ENCODE measurements around the gene DNAJA3.

The DNAJA3 gene

GRCh38 chr16:4488499-4488967, 62.9 kb downstream of the DNAJA3 start:
- Histone ChIP-seq H3K9ac (ENCODE audit: low read length) (no peak overlapping the region), H3K4me3 (ENCODE audit: low read length) (no peak overlapping the region), H3K4me2 (ENCODE audit: low read length) (no peak overlapping the region), H3K4me1 (ENCODE audit: low read length) (no peaks in the 10 kb centered on the region), H3K27ac (ENCODE audit: low read length) (no peak overlapping the region), H2AFZ (ENCODE audit: low read depth, low read length) (no peak overlapping the region), H4K20me1 (ENCODE audit: insufficient read depth, low read length) (peaks cover 5% of the 10 kb centered on the region; the same call in 1 of the 2 replicates), H3K36me3 (replicated peaks; ENCODE audit: low read depth, low read length) (peaks cover 7% of the 10 kb centered on the region), H3K79me2 (ENCODE audit: low read length) (peaks cover 6% of the 10 kb centered on the region), H3K27me3 (ENCODE audit: low read depth, low read length) (no peaks in the 10 kb centered on the region), H3K9me3 (ENCODE audit: insufficient read depth, low read length) (no peaks in the 10 kb centered on the region)
- TF ChIP-seq, protein P1, sequence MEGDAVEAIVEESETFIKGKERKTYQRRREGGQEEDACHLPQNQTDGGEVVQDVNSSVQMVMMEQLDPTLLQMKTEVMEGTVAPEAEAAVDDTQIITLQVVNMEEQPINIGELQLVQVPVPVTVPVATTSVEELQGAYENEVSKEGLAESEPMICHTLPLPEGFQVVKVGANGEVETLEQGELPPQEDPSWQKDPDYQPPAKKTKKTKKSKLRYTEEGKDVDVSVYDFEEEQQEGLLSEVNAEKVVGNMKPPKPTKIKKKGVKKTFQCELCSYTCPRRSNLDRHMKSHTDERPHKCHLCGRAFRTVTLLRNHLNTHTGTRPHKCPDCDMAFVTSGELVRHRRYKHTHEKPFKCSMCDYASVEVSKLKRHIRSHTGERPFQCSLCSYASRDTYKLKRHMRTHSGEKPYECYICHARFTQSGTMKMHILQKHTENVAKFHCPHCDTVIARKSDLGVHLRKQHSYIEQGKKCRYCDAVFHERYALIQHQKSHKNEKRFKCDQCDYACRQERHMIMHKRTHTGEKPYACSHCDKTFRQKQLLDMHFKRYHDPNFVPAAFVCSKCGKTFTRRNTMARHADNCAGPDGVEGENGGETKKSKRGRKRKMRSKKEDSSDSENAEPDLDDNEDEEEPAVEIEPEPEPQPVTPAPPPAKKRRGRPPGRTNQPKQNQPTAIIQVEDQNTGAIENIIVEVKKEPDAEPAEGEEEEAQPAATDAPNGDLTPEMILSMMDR (IDR thresholded peaks at IDR 0.05; ENCODE audit: low read depth, low read length), result no peak
- TF ChIP-seq EZH2phosphoT487 (IDR thresholded peaks at IDR 0.05; ENCODE audit: low read depth), result no peak

- Histone ChIP-seq H3K4me1 (ENCODE audit: low read length) (no peaks in the 10 kb centered on the region), H4K20me1 (ENCODE audit: insufficient read depth, low read length) (peaks cover 5% of the 10 kb centered on the region; the same call in 1 of the 2 replicates), H3K79me2 (ENCODE audit: low read length) (peaks cover 6% of the 10 kb centered on the region), H3K9me3 (ENCODE audit: insufficient read depth, low read length) (no peaks in the 10 kb centered on the region), H2AFZ (ENCODE audit: low read depth, low read length) (no peak overlapping the region), H3K27me3 (ENCODE audit: low read depth, low read length) (no peaks in the 10 kb centered on the region), H3K9ac (ENCODE audit: low read length) (no peak overlapping the region), H3K4me2 (ENCODE audit: low read length) (no peak overlapping the region), H3K27ac (ENCODE audit: low read length) (no peak overlapping the region), H3K36me3 (replicated peaks; ENCODE audit: low read depth, low read length) (peaks cover 7% of the 10 kb centered on the region), H3K4me3 (ENCODE audit: low read length) (no peak overlapping the region)
- no peak for TF ChIP-seq EZH2phosphoT487 (IDR thresholded peaks at IDR 0.05; ENCODE audit: low read depth)
- TF ChIP-seq, protein P1 (IDR thresholded peaks at IDR 0.05; ENCODE audit: low read depth, low read length), result no peak
These were observed 63.4 kb downstream of the DNAJA3 start for GRCh38 chr16:4489030-4489429.

DNA sequence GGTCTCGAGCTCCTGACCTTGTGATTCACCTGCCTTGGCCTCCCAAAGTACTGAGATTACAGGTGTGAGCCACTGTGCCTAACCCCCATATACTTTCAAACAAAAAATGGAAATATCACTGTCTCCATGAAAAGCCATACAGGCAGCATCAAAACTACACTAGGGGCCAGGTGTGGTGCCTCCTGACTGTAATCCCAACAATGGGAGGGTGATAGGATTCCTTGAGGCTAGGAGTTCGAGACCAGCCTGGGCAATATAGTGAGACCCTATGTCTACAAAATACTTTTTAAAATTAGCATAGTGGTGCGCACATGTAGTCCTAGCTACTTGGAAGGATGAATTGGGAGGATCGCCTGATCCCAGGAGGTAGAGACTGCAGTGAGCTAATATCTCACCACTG, 66.2 kb downstream of the DNAJA3 start:
- H3K9me3 ChIP-seq (ENCODE audit: insufficient read depth, low read length), result no peaks in the 10 kb centered on the region
- no peak overlapping the region for H3K4me3 ChIP-seq (ENCODE audit: low read length)
- no peak overlapping the region for H3K4me2 ChIP-seq (ENCODE audit: low read length)
- H3K9ac ChIP-seq (ENCODE audit: low read length), result no peak overlapping the region
- peaks cover 15% of the 10 kb centered on the region for H3K79me2 ChIP-seq (ENCODE audit: low read length)
- peaks cover 17% of the 10 kb centered on the region for H4K20me1 ChIP-seq (ENCODE audit: insufficient read depth, low read length)
- no peaks in the 10 kb centered on the region for H3K4me1 ChIP-seq (ENCODE audit: low read length)
- no peak for TF ChIP-seq EZH2phosphoT487 (IDR thresholded peaks at IDR 0.05; ENCODE audit: low read depth)
- TF ChIP-seq, protein P1 (IDR thresholded peaks at IDR 0.05; ENCODE audit: low read depth, low read length), result no peak
- no peak overlapping the region for H2AFZ ChIP-seq (ENCODE audit: low read depth, low read length)
- no peaks in the 10 kb centered on the region for H3K27me3 ChIP-seq (ENCODE audit: low read depth, low read length)
- H3K36me3 ChIP-seq (replicated peaks; ENCODE audit: low read depth, low read length), result peaks cover 3% of the 10 kb centered on the region
- H3K27ac ChIP-seq (ENCODE audit: low read length), result no peak overlapping the region

DNA sequence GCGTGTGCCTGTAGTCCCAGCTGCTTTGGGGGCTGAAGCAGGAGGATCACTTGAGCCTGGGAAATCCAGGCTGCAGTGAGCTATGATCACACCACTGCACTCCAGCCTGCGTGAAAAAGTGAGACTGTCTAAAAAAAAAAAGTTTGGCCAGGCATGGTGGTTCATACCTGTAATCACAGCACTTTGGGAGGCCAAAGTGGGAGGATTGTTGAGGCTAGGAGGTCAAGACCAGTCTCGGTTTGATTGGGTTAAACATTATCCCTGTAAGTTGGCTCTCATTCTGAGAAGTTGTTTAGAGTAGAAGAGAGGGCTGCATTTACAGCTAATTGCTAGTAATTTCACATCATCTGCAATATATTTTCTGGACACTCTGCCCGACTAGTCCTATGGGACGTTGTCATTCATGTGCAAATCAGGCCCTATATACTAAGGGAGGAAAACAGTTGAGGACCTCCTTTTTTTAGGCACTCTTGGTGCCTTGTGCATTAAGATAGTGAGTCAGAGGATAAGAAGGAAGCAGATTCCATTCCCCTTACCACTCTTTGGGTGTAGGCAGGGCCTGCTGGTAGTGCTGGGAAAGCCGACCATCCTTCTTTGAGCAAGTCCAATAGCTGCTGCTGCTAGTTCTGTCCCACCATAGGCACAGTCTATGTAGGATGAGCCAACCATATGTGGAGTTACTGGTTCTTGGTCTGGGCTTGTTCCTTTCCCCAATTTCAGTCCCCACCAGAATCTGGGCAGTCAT, 69.2 kb downstream of the DNAJA3 start:
- Histone ChIP-seq H3K9ac (ENCODE audit: low read length) (no peak overlapping the region), H3K4me1 (ENCODE audit: low read length) (no peaks in the 10 kb centered on the region), H3K79me2 (ENCODE audit: low read length) (peaks cover 33% of the 10 kb centered on the region), H3K27me3 (ENCODE audit: low read depth, low read length) (no peaks in the 10 kb centered on the region), H4K20me1 (ENCODE audit: insufficient read depth, low read length) (peaks cover 21% of the 10 kb centered on the region), H2AFZ (ENCODE audit: low read depth, low read length) (no peak overlapping the region), H3K27ac (ENCODE audit: low read length) (no peak overlapping the region), H3K9me3 (ENCODE audit: insufficient read depth, low read length) (no peaks in the 10 kb centered on the region), H3K4me2 (ENCODE audit: low read length) (no peak overlapping the region), H3K4me3 (ENCODE audit: low read length) (no peak overlapping the region), H3K36me3 (replicated peaks; ENCODE audit: low read depth, low read length) (peaks cover 9% of the 10 kb centered on the region)
- TF ChIP-seq EZH2phosphoT487 (IDR thresholded peaks at IDR 0.05; ENCODE audit: low read depth), result no peak
- TF ChIP-seq, protein P1 (IDR thresholded peaks at IDR 0.05; ENCODE audit: low read depth, low read length), result no peak
